HCT116 (cell line): Measurements from ENCODE around the gene ORMDL1. TPM values are rescaled to one million over a fixed set of nuclear protein-coding genes. Genes with fewer than 3 reads are reported as not detected.
A peak's percentile ranks its signal among the peaks of the same experiment; 100 is the strongest.

ENCODE experiments used
- ATAC-seq: fragments of 200-7000 bp; cut with Tn5 transposase; 2 replicates; pipeline ENCODE4 v1.9.1; 2020; ENCODE audit warnings: mild to moderate bottlenecking, moderate library complexity
- BruUV-seq: library from RNA; stranded (reverse); fragments of 400-500 nt; replicated peaks from 2 replicates; lab custom pipeline; 2021; lab: Mats Ljungman, UMichigan
- CTCF ChIA-PET: fragments of 300-600 bp; sonication (Branson Sonifier 250); formaldehyde crosslinking; loops from one replicate; lab custom pipeline; 2021; ENCODE audit warnings: antibody characterized with exemption; lab: Charles Lee
- POLR2A ChIA-PET: fragments of 300-600, 350-600 bp; sonication (Branson Sonifier 250); formaldehyde crosslinking; loops from one replicate; lab custom pipeline; 2021; ENCODE audit warnings: antibody characterized with exemption; lab: Charles Lee
- RAD21 ChIA-PET, 2 experiments: fragments of 300-600 bp; sonication (Branson Sonifier 250); formaldehyde crosslinking; loops; one replicate each; lab custom pipeline; 2023; ENCODE audit warnings: low total read pairs in 2 of 2; ENCODE audit not compliant: uncharacterized antibody in 2 of 2, unreplicated experiment in 2 of 2, low non-redundant PET in 1 of 2; lab: Charles Lee
- DNase-seq: peaks from one replicate; pipeline ENCODE4 v3.0.0-alpha.2; 2010; ENCODE audit warnings: low read depth, low spot score
- H2AFZ ChIP-seq: fragments of 200-600 bp; shearing (Covaris generic), sonication (generic); 2 replicates; pipeline ENCODE4 v1.6.1; 2017; ENCODE audit warnings: low read depth, mixed run types, mixed read lengths, antibody characterized with exemption, low read length; ENCODE audit not compliant: poor library complexity, severe bottlenecking
- H3K27ac ChIP-seq: 2 replicates; pipeline ENCODE4 v1.5.1; 2012; ENCODE audit warnings: low read depth, low read length
- H3K27me3 ChIP-seq: fragments of 200-600 bp; sonication (generic); 2 replicates; pipeline ENCODE4 v1.6.1; 2016; ENCODE audit warnings: mixed run types, low read length, mixed read lengths; ENCODE audit not compliant: insufficient read depth
- H3K36me3 ChIP-seq, 2 experiments: fragments of 200-500 bp in 1 of 2; fragments of 200-600 bp in 1 of 2; sonication (Bioruptor generic) in 1 of 2; sonication (generic) in 1 of 2; 2 replicates each; pipeline versions ENCODE4 v1.5.1 to v1.6.1; 2014 to 2016; ENCODE audit warnings: low read length in 2 of 2, inconsistent platforms in 1 of 2, mixed read lengths in 1 of 2, mixed run types in 1 of 2; ENCODE audit not compliant: insufficient read depth in 2 of 2, control insufficient read depth in 1 of 2
- H3K4me1 ChIP-seq, 2 experiments: fragments of 200-600 bp in 1 of 2; sonication (generic) in 1 of 2; 2 replicates each; pipeline versions ENCODE4 v1.5.1 to v1.6.1; 2012 to 2017; ENCODE audit warnings: low read length in 2 of 2, inconsistent platforms in 1 of 2, mild to moderate bottlenecking in 1 of 2, mixed read lengths in 1 of 2, mixed run types in 1 of 2, moderate library complexity in 1 of 2; ENCODE audit not compliant: insufficient read depth in 2 of 2, control insufficient read depth in 1 of 2
- H3K4me2 ChIP-seq: fragments of 200-600 bp; sonication (generic); 2 replicates; pipeline ENCODE4 v1.6.1; 2017; ENCODE audit warnings: mixed run types, low read length, mixed read lengths
- H3K4me3 ChIP-seq, 2 experiments: fragments of 200-600 bp in 1 of 2; sonication (generic) in 1 of 2; replicated peaks in 1 of 2; 2 replicates each; pipeline ENCODE4 v1.5.1; 2011 to 2016; ENCODE audit warnings: low read length in 2 of 2, control low read depth in 1 of 2, low read depth in 1 of 2, mild to moderate bottlenecking in 1 of 2, mixed read lengths in 1 of 2, mixed run types in 1 of 2
- H3K79me2 ChIP-seq: fragments of 200-600 bp; sonication (generic); 2 replicates; pipeline ENCODE4 v1.6.1; 2017; ENCODE audit warnings: mild to moderate bottlenecking, mixed run types, low read length, moderate library complexity, mixed read lengths; ENCODE audit not compliant: insufficient read depth
- H3K9ac ChIP-seq: fragments of 200-600 bp; sonication (generic); 2 replicates; pipeline ENCODE4 v1.6.1; 2016; ENCODE audit warnings: low read length, mixed read lengths
- H3K9me2 ChIP-seq: fragments of 200-600 bp; sonication (generic), shearing (Covaris generic); 2 replicates; pipeline ENCODE4 v1.6.1; 2017; ENCODE audit warnings: mixed run types, mild to moderate bottlenecking, moderate library complexity; ENCODE audit not compliant: insufficient read depth
- H3K9me3 ChIP-seq, 2 experiments: fragments of 200-500 bp in 1 of 2; fragments of 200-600 bp in 1 of 2; sonication (Bioruptor generic) in 1 of 2; sonication (generic) in 1 of 2; 2 replicates each; pipeline ENCODE4 v1.6.1; 2014 to 2017; ENCODE audit warnings: low read length in 2 of 2, mixed read lengths in 2 of 2, inconsistent platforms in 1 of 2, low read depth in 1 of 2, mild to moderate bottlenecking in 1 of 2, mixed run types in 1 of 2, moderate library complexity in 1 of 2; ENCODE audit not compliant: control insufficient read depth in 1 of 2, insufficient read depth in 1 of 2
- H4K20me1 ChIP-seq: fragments of 200-600 bp; sonication (generic), shearing (Covaris generic); 2 replicates; pipeline ENCODE4 v1.6.1; 2017; ENCODE audit warnings: mixed run types, mild to moderate bottlenecking, moderate library complexity; ENCODE audit not compliant: insufficient read depth
- CEBPB ChIP-seq: IDR thresholded peaks from 2 replicates; pipeline ENCODE4 v1.6.1; 2012; ENCODE audit warnings: low read depth
- CTCF ChIP-seq, 3 experiments: fragments of 200-600 bp in 1 of 3; sonication (generic) in 1 of 3; IDR thresholded peaks in 2 of 3; conservative IDR thresholded peaks in 1 of 3; 2 replicates each; pipeline ENCODE4 v1.5.1; 2012 to 2017; ENCODE audit warnings: low read depth in 2 of 3, low read length in 2 of 3, antibody characterized with exemption in 1 of 3, borderline replicate concordance in 1 of 3, control low read depth in 1 of 3, mild to moderate bottlenecking in 1 of 3, mixed read lengths in 1 of 3, mixed run types in 1 of 3, moderate library complexity in 1 of 3; ENCODE audit not compliant: insufficient read depth in 1 of 3
- EGR1 ChIP-seq: IDR thresholded peaks from 2 replicates; pipeline ENCODE4 v1.6.1; 2012; ENCODE audit warnings: low read depth
- ELF1 ChIP-seq: IDR thresholded peaks from 2 replicates; pipeline ENCODE4 v1.6.1; 2012; ENCODE audit warnings: low read depth, borderline replicate concordance
- FOSL1 ChIP-seq: IDR thresholded peaks from 2 replicates; pipeline ENCODE4 v1.6.1; 2012; ENCODE audit warnings: low read depth
- JUND ChIP-seq: IDR thresholded peaks from 2 replicates; pipeline ENCODE4 v1.6.1; 2012
- POLR2A ChIP-seq: IDR thresholded peaks from 2 replicates; pipeline ENCODE4 v1.7.0; 2011; ENCODE audit warnings: borderline replicate concordance; ENCODE audit not compliant: insufficient read depth, insufficient read length; ENCODE audit errors: extremely low read depth
- SP1 ChIP-seq: IDR thresholded peaks from 2 replicates; pipeline ENCODE4 v1.6.1; 2012; ENCODE audit warnings: low read depth
- SRF ChIP-seq: IDR thresholded peaks from 2 replicates; pipeline ENCODE4 v1.6.1; 2012; ENCODE audit warnings: low read depth
- YY1 ChIP-seq: IDR thresholded peaks from 2 replicates; pipeline ENCODE4 v1.6.1; 2011; ENCODE audit warnings: low read length, low read depth, moderate library complexity, mild to moderate bottlenecking; ENCODE audit not compliant: insufficient replicate concordance; ENCODE audit errors: extremely low read depth
- ZFX ChIP-seq: fragments of 450-650 bp; IDR thresholded peaks from 2 replicates; pipeline ENCODE4 v1.6.1; 2017
- ZNF274 ChIP-seq: fragments of 200-500 bp; sonication (Bioruptor generic); IDR thresholded peaks from 2 replicates; pipeline ENCODE4 v1.6.1; 2014; ENCODE audit warnings: mild to moderate bottlenecking, low read depth, low read length, inconsistent platforms
- intact Hi-C: fragments of 100-400 bp; cut with micrococcal nuclease; formaldehyde crosslinking; loops from 2 replicates; pipeline ENCODE4 v1.10.0; 2022
- total RNA-seq: library from RNA; stranded (reverse); gene quantifications from one replicate; pipeline ENCODE4 v1.2.1, GENCODE V29; 2021; ENCODE audit not compliant: unreplicated experiment
- TF ChIP-seq, protein P1 (sequence below): IDR thresholded peaks from 2 replicates; pipeline ENCODE4 v1.6.1; 2012; ENCODE audit warnings: low read depth

ORMDL1 gene
- total RNA-seq, 1 experiment from 2014 or later = 32.7 TPM

GRCh38 chr2:189783451-189783926 lies 650 bp downstream of the ORMDL1 start:
- no TSS peak for BruUV-seq
- CTCF ChIA-PET = no interaction called here
- no peaks in the 10 kb centered on the region for H3K27me3 ChIP-seq
- H3K9ac ChIP-seq = peak overlapping the region; percentile 94
- H3K27ac ChIP-seq = peak overlapping the region; percentile 80
- H3K79me2 ChIP-seq = peaks cover 94% of the 10 kb centered on the region
- peak overlapping the region; percentile 81 to 91 for H3K4me3 ChIP-seq
- peak overlapping the region; percentile 93 for H3K4me2 ChIP-seq
- peaks cover 10% of the 10 kb centered on the region in 2 experiments; a peak in 3 of 4 replicates for H3K36me3 ChIP-seq
- TF ChIP-seq YY1 (no peak), CEBPB (no peak), SP1 (no peak), SRF (no peak), POLR2A (no peak)
- H3K9me3 ChIP-seq = no peaks in the 10 kb centered on the region
- POLR2A ChIA-PET = interaction anchor here (0.9 to 1.9 kb wide), 2 partner anchors 12 to 21 kb away, joined by 3 to 7 read pairs; partner anchors contain the start of gene OSGEPL1
- RAD21 ChIA-PET = no interaction called here
- H2AFZ ChIP-seq = no peak overlapping the region
- ATAC-seq (no peak; the same call in 1 of the 2 replicates), DNase-seq (no peak)
- intact Hi-C loops = no loop called here
- 0 out of 2 replicates have a peak, but pooled peaks cover 2% of the 10 kb centered on the region for H3K9me2 ChIP-seq
- peaks cover 5 to 16% of the 10 kb centered on the region in 2 experiments; a peak in 3 of 4 replicates for H3K4me1 ChIP-seq
- H4K20me1 ChIP-seq = no peaks in the 10 kb centered on the region

- peaks cover 87% of the 10 kb centered on the region for H3K79me2 ChIP-seq
- no peaks in the 10 kb centered on the region for H3K9me3 ChIP-seq
- BruUV-seq = no TSS peak
- peaks cover 5 to 16% of the 10 kb centered on the region in 2 experiments; a peak in 3 of 4 replicates for H3K4me1 ChIP-seq
- H3K27ac ChIP-seq = no peak overlapping the region
- H3K4me2 ChIP-seq = peak overlapping the region; percentile 93
- ChIA-PET RAD21 (no interaction called here), POLR2A (no interaction called here), CTCF (no interaction called here)
- intact Hi-C loops = no loop called here
- H4K20me1 ChIP-seq = no peaks in the 10 kb centered on the region
- peak overlapping the region in 1 of 2 experiments; percentile 91; a peak in 1 of 4 replicates for H3K4me3 ChIP-seq
- no peak overlapping the region for H2AFZ ChIP-seq
- DNase-seq (no peak), ATAC-seq (no peak)
- no peak overlapping the region for H3K9ac ChIP-seq
- no peaks in the 10 kb centered on the region for H3K27me3 ChIP-seq
- H3K9me2 ChIP-seq = 0 out of 2 replicates have a peak, but pooled peaks cover 2% of the 10 kb centered on the region
- H3K36me3 ChIP-seq = peaks cover 17% of the 10 kb centered on the region in 2 experiments; a peak in 3 of 4 replicates
- TF ChIP-seq ZFX (no peak), ELF1 (no peak), FOSL1 (no peak), CEBPB (no peak), ZNF274 (no peak), SRF (no peak), JUND (no peak), CTCF (IDR thresholded peaks at IDR 0.05 in 2 of 3, conservative IDR thresholded peaks at IDR 0.05 in 1 of 3; ENCODE audit: borderline replicate concordance in 1 of 3, insufficient read depth in 1 of 3, low read depth in 2 of 3, low read length in 2 of 3) (no peak), EGR1 (no peak), POLR2A (no peak)
- TF ChIP-seq, protein P1, sequence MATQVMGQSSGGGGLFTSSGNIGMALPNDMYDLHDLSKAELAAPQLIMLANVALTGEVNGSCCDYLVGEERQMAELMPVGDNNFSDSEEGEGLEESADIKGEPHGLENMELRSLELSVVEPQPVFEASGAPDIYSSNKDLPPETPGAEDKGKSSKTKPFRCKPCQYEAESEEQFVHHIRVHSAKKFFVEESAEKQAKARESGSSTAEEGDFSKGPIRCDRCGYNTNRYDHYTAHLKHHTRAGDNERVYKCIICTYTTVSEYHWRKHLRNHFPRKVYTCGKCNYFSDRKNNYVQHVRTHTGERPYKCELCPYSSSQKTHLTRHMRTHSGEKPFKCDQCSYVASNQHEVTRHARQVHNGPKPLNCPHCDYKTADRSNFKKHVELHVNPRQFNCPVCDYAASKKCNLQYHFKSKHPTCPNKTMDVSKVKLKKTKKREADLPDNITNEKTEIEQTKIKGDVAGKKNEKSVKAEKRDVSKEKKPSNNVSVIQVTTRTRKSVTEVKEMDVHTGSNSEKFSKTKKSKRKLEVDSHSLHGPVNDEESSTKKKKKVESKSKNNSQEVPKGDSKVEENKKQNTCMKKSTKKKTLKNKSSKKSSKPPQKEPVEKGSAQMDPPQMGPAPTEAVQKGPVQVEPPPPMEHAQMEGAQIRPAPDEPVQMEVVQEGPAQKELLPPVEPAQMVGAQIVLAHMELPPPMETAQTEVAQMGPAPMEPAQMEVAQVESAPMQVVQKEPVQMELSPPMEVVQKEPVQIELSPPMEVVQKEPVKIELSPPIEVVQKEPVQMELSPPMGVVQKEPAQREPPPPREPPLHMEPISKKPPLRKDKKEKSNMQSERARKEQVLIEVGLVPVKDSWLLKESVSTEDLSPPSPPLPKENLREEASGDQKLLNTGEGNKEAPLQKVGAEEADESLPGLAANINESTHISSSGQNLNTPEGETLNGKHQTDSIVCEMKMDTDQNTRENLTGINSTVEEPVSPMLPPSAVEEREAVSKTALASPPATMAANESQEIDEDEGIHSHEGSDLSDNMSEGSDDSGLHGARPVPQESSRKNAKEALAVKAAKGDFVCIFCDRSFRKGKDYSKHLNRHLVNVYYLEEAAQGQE = no peak
These were observed 1.9 kb downstream of the ORMDL1 start for GRCh38 chr2:189782221-189782671.
